ENCODE data around the gene CEMIP.

GRCh38 chr15:80953953-80954778 is 175.0 kb downstream of the CEMIP start:
- TF ChIP-seq CTCF (IDR thresholded peaks at IDR 0.05 in 4 of 5, conservative IDR thresholded peaks at IDR 0.05 in 1 of 5) (no peak), POLR2A (IDR thresholded peaks at IDR 0.05) (no peak)
